NCI-H69 (cell line): Measurements from ENCODE around the gene APIP.

Experiments used
- DNase-seq: peaks from one replicate; lab custom pipeline; 2025; lab: John Stamatoyannopoulos, UW

The APIP gene

GRCh38 chr11:34840736-34841386 is 75.3 kb downstream of the APIP start:
- DNase-seq, result peak; percentile 66

- no peak for DNase-seq
Measured at GRCh38 chr11:34839969-34840368, 76.2 kb downstream of the APIP start.

GRCh38 chr11:34836958-34837856 is 79.0 kb downstream of the APIP start:
- peak; percentile 57 for DNase-seq

GRCh38 chr11:34833602-34834001 is 82.6 kb downstream of the APIP start:
- no peak for DNase-seq
